ENCODE data around the gene PSD2. TPM values are rescaled to one million over a fixed set of nuclear protein-coding genes. Genes with fewer than 3 reads are reported as not detected.

The PSD2 gene
- total RNA-seq, 4 donors from 2014 or later = 0.16 TPM; not detected in 3

- intact Hi-C loops (cut with DNase I; ENCODE audit: low total_unique reads) (no loop called here), in situ Hi-C loops (cut with MboI; ENCODE audit: low pct_ligation_motif_present in 1 of 4, low pct_unique_long_range_greater_than_20kb in 1 of 4, low sequenced_read_pairs in 3 of 4) (loop anchor here in 2 of 4 donors (25.0 kb wide), 2 partner anchors 121 to 321 kb away; partner anchors contain the start of genes CXXC5 (in 1 of the 2) and DNAJC18 (in 1 of the 2))
- TF ChIP-seq CTCF (IDR thresholded peaks at IDR 0.05) (no peak), POLR2A (IDR thresholded peaks at IDR 0.05) (no peak), POLR2AphosphoS5 (IDR thresholded peaks at IDR 0.05) (no peak), EP300 (IDR thresholded peaks at IDR 0.05; ENCODE audit: low read depth) (no peak)
- no peaks in the 10 kb centered on the region for H3K36me3 ChIP-seq
- H3K27ac ChIP-seq = no peak overlapping the region
- peaks cover 0 to 8% (median 5%) of the 10 kb centered on the region in 4 donors for H3K4me1 ChIP-seq
- no peak for DNase-seq
- no peak overlapping the region for H3K4me3 ChIP-seq
- H3K27me3 ChIP-seq = peaks cover 52% of the 10 kb centered on the region
- H3K9me3 ChIP-seq = no peaks in the 10 kb centered on the region
- WGBS, 2 donors (ENCODE audit: low coverage in 1 of 2) = 97% methylated on average over 7 of the region's 7 CpGs; no CpG with 5 or more reads in 1 of the 2 donors
Measured at GRCh38 chr5:139758510-139759075, 37.0 kb upstream of the PSD2 start.

- H3K36me3 ChIP-seq = no peaks in the 10 kb centered on the region
- peaks cover 0 to 12% (median 5%) of the 10 kb centered on the region in 4 donors for H3K4me1 ChIP-seq
- peaks cover 52% of the 10 kb centered on the region for H3K27me3 ChIP-seq
- WGBS, 2 donors (ENCODE audit: low coverage in 1 of 2) = 75 to 78% methylated on average over 35 to 36 of the region's 36 CpGs
- H3K27ac ChIP-seq = no peak overlapping the region
- TF ChIP-seq POLR2A (IDR thresholded peaks at IDR 0.05) (no peak), POLR2AphosphoS5 (IDR thresholded peaks at IDR 0.05) (no peak), CTCF (IDR thresholded peaks at IDR 0.05) (no peak), EP300 (IDR thresholded peaks at IDR 0.05; ENCODE audit: low read depth) (no peak)
- intact Hi-C loops (cut with DNase I; ENCODE audit: low total_unique reads) (no loop called here), in situ Hi-C loops (cut with MboI; ENCODE audit: low pct_ligation_motif_present in 1 of 4, low pct_unique_long_range_greater_than_20kb in 1 of 4, low sequenced_read_pairs in 3 of 4) (loop anchor here in 2 of 4 donors (25.0 kb wide), 2 partner anchors 122 to 322 kb away; partner anchors contain the start of genes CXXC5 (in 1 of the 2) and DNAJC18 (in 1 of the 2))
- no peak overlapping the region for H3K4me3 ChIP-seq
- no peak for DNase-seq
- no peaks in the 10 kb centered on the region for H3K9me3 ChIP-seq
Measured at GRCh38 chr5:139759219-139759721, 36.3 kb upstream of the PSD2 start.

- 62% methylated on average over 6 of the region's 6 CpGs; no CpG with 5 or more reads in 1 of the 2 donors for WGBS, 2 donors (ENCODE audit: low coverage in 1 of 2)
- Histone ChIP-seq H3K36me3 (no peaks in the 10 kb centered on the region), H3K27ac (no peak overlapping the region), H3K27me3 (peaks cover 52% of the 10 kb centered on the region), H3K4me3 (no peak overlapping the region), H3K4me1 (peaks cover 0 to 20% (median 5%) of the 10 kb centered on the region in 4 donors), H3K9me3 (no peaks in the 10 kb centered on the region)
- TF ChIP-seq POLR2AphosphoS5 (IDR thresholded peaks at IDR 0.05) (no peak), POLR2A (IDR thresholded peaks at IDR 0.05) (no peak), CTCF (IDR thresholded peaks at IDR 0.05) (no peak), EP300 (IDR thresholded peaks at IDR 0.05; ENCODE audit: low read depth) (no peak)
- no peak for DNase-seq
- intact Hi-C loops (cut with DNase I; ENCODE audit: low total_unique reads) = loop anchor here (10.0 kb wide), 1 partner anchor 336 kb away; no protein-coding TSS in a partner anchor
- in situ Hi-C loops (cut with MboI; ENCODE audit: low pct_ligation_motif_present in 1 of 4, low pct_unique_long_range_greater_than_20kb in 1 of 4, low sequenced_read_pairs in 3 of 4) = loop anchor here (5.0 to 25.0 kb wide), 3 partner anchors 123 to 323 kb away; partner anchors contain the start of genes CXXC5 (in 1 of the 4) and DNAJC18 (in 1 of the 4)
Measured at GRCh38 chr5:139760066-139761056, 35.2 kb upstream of the PSD2 start.

Data from transverse colon (tissue), 4 donors.